HAP-1 (cell line): Measurements from ENCODE around the gene GID4.

ENCODE experiments used
- DNase-seq, 2 experiments: peaks; one replicate each; pipeline ENCODE4 v3.0.0-alpha.2; 2016 to 2020; ENCODE audit warnings: low spot score in 2 of 2
- H3K27me3 ChIP-seq: fragments of 250-450 bp; sonication (Bioruptor Pico); 2 replicates; pipeline ENCODE4 v1.5.1; 2020; ENCODE audit warnings: low read depth, mild to moderate bottlenecking, moderate library complexity
- H3K36me3 ChIP-seq: fragments of 250-450 bp; sonication (Bioruptor Pico); replicated peaks from 2 replicates; pipeline ENCODE4 v1.5.1; 2020; ENCODE audit warnings: mild to moderate bottlenecking
- H3K4me1 ChIP-seq: fragments of 250-450 bp; sonication (Bioruptor Pico); 2 replicates; pipeline ENCODE4 v1.5.1; 2020; ENCODE audit warnings: mild to moderate bottlenecking
- H3K4me3 ChIP-seq: fragments of 250-450 bp; sonication (Bioruptor Pico); 2 replicates; pipeline ENCODE4 v1.5.1; 2020; ENCODE audit warnings: mild to moderate bottlenecking, moderate library complexity
- H3K9me3 ChIP-seq: fragments of 250-450 bp; sonication (Bioruptor Pico); 2 replicates; pipeline ENCODE4 v1.5.1; 2020; ENCODE audit warnings: mild to moderate bottlenecking, moderate library complexity
- in situ Hi-C: fragments of 300-500 bp; cut with MboI; formaldehyde crosslinking; loops from 3 replicates; pipeline ENCODE4 v1.14.3; 2020; ENCODE audit warnings: low sequenced_read_pairs, inconsistent platforms, mixed read lengths

The GID4 gene

GRCh38 chr17:18107061-18107790 is 68.0 kb downstream of the GID4 start:
- no peak for DNase-seq
- H3K27me3 ChIP-seq, result no peaks in the 10 kb centered on the region
- H3K9me3 ChIP-seq, result no peaks in the 10 kb centered on the region
- peaks cover 7% of the 10 kb centered on the region; the same call in 1 of the 2 replicates for H3K36me3 ChIP-seq
- no peak overlapping the region for H3K4me3 ChIP-seq
- in situ Hi-C loops, result no loop called here
- H3K4me1 ChIP-seq, result no peaks in the 10 kb centered on the region

- Histone ChIP-seq H3K27me3 (no peaks in the 10 kb centered on the region), H3K9me3 (no peaks in the 10 kb centered on the region), H3K36me3 (peaks cover 7% of the 10 kb centered on the region; the same call in 1 of the 2 replicates), H3K4me1 (no peaks in the 10 kb centered on the region), H3K4me3 (no peak overlapping the region)
- no peak for DNase-seq
- in situ Hi-C loops, result no loop called here
Measured at GRCh38 chr17:18107971-18108370, 68.8 kb downstream of the GID4 start.

GRCh38 chr17:18108401-18109312 is 69.4 kb downstream of the GID4 start, which contains the start of gene MYO15A:
MYO15A (plus strand) TSS chr17:18108756; CDS start chr17:18118801, 10,045 bp downstream.
- DNase-seq, result peak in 1 of 2 experiments; percentile 25
- in situ Hi-C loops, result no loop called here
- Histone ChIP-seq H3K9me3 (no peaks in the 10 kb centered on the region), H3K27me3 (no peaks in the 10 kb centered on the region), H3K4me3 (no peak within 1 kb of the TSS), H3K4me1 (no peaks in the 10 kb centered on the region), H3K36me3 (peaks cover 7% of the 10 kb centered on the region; the same call in 1 of the 2 replicates)

- in situ Hi-C loops, result no loop called here
- no peaks in the 10 kb centered on the region for H3K9me3 ChIP-seq
Measured at GRCh38 chr17:18109935-18110485, 70.8 kb downstream of the GID4 start.

GRCh38 chr17:18110636-18111145 is 71.5 kb downstream of the GID4 start:
- Histone ChIP-seq H3K27me3 (no peaks in the 10 kb centered on the region), H3K36me3 (0 out of 2 replicates have a peak, but pooled peaks cover 7% of the 10 kb centered on the region), H3K4me3 (no peak overlapping the region), H3K4me1 (no peaks in the 10 kb centered on the region), H3K9me3 (no peaks in the 10 kb centered on the region)
- in situ Hi-C loops, result no loop called here
- no peak for DNase-seq

More at GRCh38 chr17:18109935-18110485, 70.8 kb downstream of the GID4 start:
- no peak for DNase-seq
- Histone ChIP-seq H3K4me3 (no peak overlapping the region), H3K4me1 (no peaks in the 10 kb centered on the region), H3K36me3 (0 out of 2 replicates have a peak, but pooled peaks cover 7% of the 10 kb centered on the region), H3K27me3 (no peaks in the 10 kb centered on the region)

- H3K36me3 ChIP-seq, result 0 out of 2 replicates have a peak, but pooled peaks cover 7% of the 10 kb centered on the region
- DNase-seq, result no peak
- H3K9me3 ChIP-seq, result no peaks in the 10 kb centered on the region
- no peak overlapping the region for H3K4me3 ChIP-seq
- H3K27me3 ChIP-seq, result no peaks in the 10 kb centered on the region
- in situ Hi-C loops, result no loop called here
- no peaks in the 10 kb centered on the region for H3K4me1 ChIP-seq
Measured at GRCh38 chr17:18111330-18111971, 72.2 kb downstream of the GID4 start.

- peaks cover 2% of the 10 kb centered on the region; the same call in 1 of the 2 replicates for H3K9me3 ChIP-seq
- in situ Hi-C loops, result no loop called here
- H3K4me1 ChIP-seq, result no peaks in the 10 kb centered on the region
- no peaks in the 10 kb centered on the region for H3K36me3 ChIP-seq
- H3K27me3 ChIP-seq, result no peaks in the 10 kb centered on the region
- no peak for DNase-seq
- H3K4me3 ChIP-seq, result no peak overlapping the region
Measured at GRCh38 chr17:18115517-18115916, 76.3 kb downstream of the GID4 start.

- DNase-seq, result no peak
- H3K9me3 ChIP-seq, result peaks cover 2% of the 10 kb centered on the region; the same call in 1 of the 2 replicates
- in situ Hi-C loops, result no loop called here
- H3K27me3 ChIP-seq, result no peaks in the 10 kb centered on the region
- no peaks in the 10 kb centered on the region for H3K4me1 ChIP-seq
- H3K4me3 ChIP-seq, result no peak overlapping the region
- no peaks in the 10 kb centered on the region for H3K36me3 ChIP-seq
Measured at GRCh38 chr17:18116078-18116477, 76.9 kb downstream of the GID4 start.

- no peaks in the 10 kb centered on the region for H3K27me3 ChIP-seq
- H3K36me3 ChIP-seq, result no peaks in the 10 kb centered on the region
- no peak overlapping the region for H3K4me3 ChIP-seq
- no peak for DNase-seq
- in situ Hi-C loops, result no loop called here
- no peaks in the 10 kb centered on the region for H3K4me1 ChIP-seq
- H3K9me3 ChIP-seq, result peaks cover 2% of the 10 kb centered on the region; the same call in 1 of the 2 replicates
Measured at GRCh38 chr17:18117533-18117932, 78.3 kb downstream of the GID4 start.
